SK-N-SH (cell line): ENCODE results near the gene PTPN22. TPM values are rescaled to one million over a fixed set of nuclear protein-coding genes. Genes with fewer than 3 reads are reported as not detected.

Source experiments
- CTCF ChIA-PET: fragments of 300-600, 350-600 bp; formaldehyde crosslinking; extraction: SDS; loops from one replicate; lab custom pipeline; 2021; lab: Yijun Ruan, JAX
- POLR2A ChIA-PET: fragments of 350-600 bp; sonication (Branson Sonifier 250); formaldehyde crosslinking; extraction: SDS; loops from one replicate; lab custom pipeline; 2020; ENCODE audit warnings: antibody characterized with exemption, inconsistent platforms; lab: Yijun Ruan, JAX
- DNase-seq: peaks from one replicate; pipeline ENCODE4 v3.0.0; 2012
- H2AFZ ChIP-seq: fragments of 200-600 bp; sonication (generic); 2 replicates; pipeline ENCODE4 v1.8.1; 2016; ENCODE audit warnings: antibody characterized with exemption, mild to moderate bottlenecking, low read depth
- H3F3A ChIP-seq: fragments of 200-600 bp; sonication (generic); replicated peaks from 2 replicates; pipeline ENCODE3; 2016; ENCODE audit warnings: antibody characterized with exemption, mild to moderate bottlenecking; ENCODE audit not compliant: insufficient read depth
- H3K27ac ChIP-seq, 2 experiments: fragments of 200-500 bp in 1 of 2; fragments of 200-600 bp in 1 of 2; sonication (Bioruptor generic) in 1 of 2; sonication (generic), shearing (Covaris generic) in 1 of 2; 2 replicates each; pipeline versions ENCODE4 v1.5.1 to v1.6.1; 2014 to 2016; ENCODE audit warnings: low read depth in 2 of 2, inconsistent platforms in 1 of 2, low read length in 1 of 2, mild to moderate bottlenecking in 1 of 2, mixed read lengths in 1 of 2
- H3K27me3 ChIP-seq: fragments of 200-600 bp; sonication (generic), shearing (Covaris generic); 2 replicates; pipeline ENCODE4 v1.6.1; 2016; ENCODE audit warnings: mixed run types; ENCODE audit not compliant: insufficient read depth
- H3K36me3 ChIP-seq, 2 experiments: fragments of 200-500 bp in 1 of 2; fragments of 200-600 bp in 1 of 2; sonication (Bioruptor generic) in 1 of 2; sonication (generic) in 1 of 2; replicated peaks in 1 of 2; 2 replicates each; pipeline versions ENCODE3 to v1.5.1; 2014 to 2016; ENCODE audit warnings: low read length in 1 of 2, mild to moderate bottlenecking in 1 of 2; ENCODE audit not compliant: insufficient read depth in 2 of 2, control insufficient read depth in 1 of 2
- H3K4me1 ChIP-seq, 2 experiments: fragments of 200-500 bp in 1 of 2; fragments of 200-600 bp in 1 of 2; sonication (Bioruptor generic) in 1 of 2; sonication (generic), shearing (Covaris generic) in 1 of 2; 2 replicates each; pipeline versions ENCODE4 v1.5.1 to v1.6.1; 2014 to 2016; ENCODE audit warnings: low read depth in 1 of 2, low read length in 1 of 2, mixed run types in 1 of 2; ENCODE audit not compliant: insufficient read depth in 2 of 2, control insufficient read depth in 1 of 2
- H3K4me2 ChIP-seq: fragments of 200-600 bp; sonication (generic), shearing (Covaris generic); 2 replicates; pipeline ENCODE4 v1.6.1; 2017; ENCODE audit warnings: mixed run types
- H3K4me3 ChIP-seq, 2 experiments: fragments of 200-500 bp in 1 of 2; fragments of 200-600 bp in 1 of 2; sonication (Bioruptor generic) in 1 of 2; sonication (generic), shearing (Covaris generic) in 1 of 2; 2 replicates each; pipeline versions ENCODE4 v1.5.1 to v1.8.1; 2014 to 2016; ENCODE audit warnings: low read depth in 2 of 2, inconsistent platforms in 1 of 2, low read length in 1 of 2, mild to moderate bottlenecking in 1 of 2, mixed read lengths in 1 of 2, moderate library complexity in 1 of 2
- H3K79me2 ChIP-seq: fragments of 200-600 bp; sonication (generic); 2 replicates; pipeline ENCODE4 v1.8.1; 2017; ENCODE audit warnings: mild to moderate bottlenecking; ENCODE audit not compliant: insufficient read depth
- H3K9ac ChIP-seq: fragments of 200-600 bp; sonication (generic); 2 replicates; pipeline ENCODE4 v1.6.1; 2017; ENCODE audit warnings: mixed run types
- H3K9me2 ChIP-seq: fragments of 200-600 bp; sonication (generic); 2 replicates; pipeline ENCODE4 v1.6.1; 2017; ENCODE audit warnings: mixed run types
- H3K9me3 ChIP-seq: fragments of 200-600 bp; sonication (generic); 2 replicates; pipeline ENCODE4 v1.6.1; 2017; ENCODE audit warnings: mixed run types, mild to moderate bottlenecking, moderate library complexity
- H4K20me1 ChIP-seq: fragments of 200-600 bp; sonication (generic); 2 replicates; pipeline ENCODE4 v1.6.1; 2017; ENCODE audit warnings: mild to moderate bottlenecking, mixed run types; ENCODE audit not compliant: insufficient read depth
- CHD2 ChIP-seq: fragments of 150-350 bp; IDR thresholded peaks from 2 replicates; pipeline ENCODE4 v1.6.1; 2018; ENCODE audit warnings: low read length; ENCODE audit not compliant: partially characterized antibody
- ELF1 ChIP-seq: IDR thresholded peaks from 2 replicates; pipeline ENCODE4 v1.4.0; 2012
- FOSL2 ChIP-seq: IDR thresholded peaks from 2 replicates; pipeline ENCODE4 v1.4.0; 2012; ENCODE audit warnings: low read depth, mild to moderate bottlenecking, moderate library complexity, borderline replicate concordance
- FOXJ3 ChIP-seq: sonication (generic); formaldehyde crosslinking; IDR thresholded peaks from 2 replicates; pipeline ENCODE4 v1.5.1; 2020; ENCODE audit warnings: mild to moderate bottlenecking, missing genetic modification reagents
- FOXM1 ChIP-seq: IDR thresholded peaks from 2 replicates; pipeline ENCODE4 v1.4.0; 2012; ENCODE audit warnings: low read depth, mild to moderate bottlenecking
- GABPA ChIP-seq: IDR thresholded peaks from 2 replicates; pipeline ENCODE4 v1.4.0; 2012; ENCODE audit warnings: low read depth, mild to moderate bottlenecking
- MAX ChIP-seq: IDR thresholded peaks from 2 replicates; pipeline ENCODE4 v1.4.0; 2012; ENCODE audit warnings: low read depth
- NFIC ChIP-seq: IDR thresholded peaks from 2 replicates; pipeline ENCODE4 v1.4.0; 2012; ENCODE audit warnings: borderline replicate concordance
- NRF1 ChIP-seq: IDR thresholded peaks from 2 replicates; pipeline ENCODE4 v1.6.1; 2012; ENCODE audit warnings: low read depth, mild to moderate bottlenecking, low read length
- POLR2AphosphoS5 ChIP-seq: IDR thresholded peaks from 2 replicates; pipeline ENCODE4 v1.6.1; 2012; ENCODE audit warnings: low read depth, low read length
- RFX5 ChIP-seq: IDR thresholded peaks from 2 replicates; pipeline ENCODE4 v1.6.1; 2012; ENCODE audit warnings: mild to moderate bottlenecking, improper control_type of control experiment, low read length
- SIN3A ChIP-seq: IDR thresholded peaks from 2 replicates; pipeline ENCODE4 v1.6.1; 2012; ENCODE audit warnings: low read depth, mild to moderate bottlenecking, low read length, moderate library complexity, borderline replicate concordance
- WGBS: methylation state at CpG from one replicate; pipeline ENCODE4 v1.1.6; 2017; ENCODE audit warnings: low lambda C conversion rate; 5-methylcytosine and 5-hydroxymethylcytosine counted together
- polyA plus RNA-seq, 3 experiments: library from polyadenylated mRNA; depleted of rRNA; stranded (reverse); fragments of >200 nt; gene quantifications; 2 replicates each; pipeline ENCODE4 v1.2.3, GENCODE V29; 2012
- TF ChIP-seq, protein P1 (sequence below): IDR thresholded peaks from 2 replicates; pipeline ENCODE4 v1.6.1; 2012; ENCODE audit warnings: mild to moderate bottlenecking, low read depth, low read length, moderate library complexity
- TF ChIP-seq, protein P2 (sequence below): IDR thresholded peaks from 2 replicates; pipeline ENCODE4 v1.4.0; 2012; ENCODE audit warnings: low read depth, borderline replicate concordance

Gene PTPN22
- polyA plus RNA-seq, 1 of the 3 experiments (the other 2 are of a cell fraction), result 0.12 TPM

DNA sequence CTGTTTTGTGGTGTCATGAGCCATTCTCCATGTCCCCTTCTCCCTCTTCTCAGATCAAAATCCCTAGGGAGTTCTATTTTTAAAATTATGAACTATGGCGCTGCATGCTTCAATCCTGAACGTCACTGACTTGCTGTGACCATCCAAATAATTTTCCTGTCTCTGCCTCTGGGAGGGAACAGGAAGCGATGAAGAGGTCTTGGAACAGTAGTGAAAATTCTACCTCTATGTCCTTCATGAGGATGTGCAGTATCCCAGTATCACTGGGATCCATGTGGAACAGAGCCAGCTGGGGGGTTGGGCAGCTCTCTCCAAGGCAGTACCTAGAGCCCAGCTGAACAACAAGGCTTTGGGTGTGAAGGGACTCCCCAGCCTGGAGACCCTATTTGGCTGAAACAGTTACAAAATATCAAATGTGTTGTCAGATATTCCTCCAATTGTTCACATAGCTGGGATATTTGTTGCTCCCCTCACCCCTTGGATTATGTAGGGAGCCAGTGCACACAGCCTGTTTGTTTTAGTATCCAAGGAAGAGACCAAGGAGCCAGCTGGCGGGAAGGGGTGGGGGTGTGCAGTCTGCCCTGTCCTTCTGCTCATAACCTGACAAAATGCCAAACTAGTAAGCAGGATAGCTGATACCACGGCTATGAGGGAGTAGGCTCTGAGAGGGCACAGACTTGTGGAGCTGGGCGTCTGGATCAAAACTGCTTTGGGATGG, 41.2 kb upstream of the PTPN22 start:
- Histone ChIP-seq H3K79me2 (no peaks in the 10 kb centered on the region), H3K36me3 (peaks cover 14 to 28% of the 10 kb centered on the region in 2 experiments), H3K9ac (no peak overlapping the region), H2AFZ (no peak overlapping the region), H3K27me3 (no peaks in the 10 kb centered on the region), H4K20me1 (no peaks in the 10 kb centered on the region), H3K9me2 (no peaks in the 10 kb centered on the region), H3K4me2 (no peak overlapping the region), H3K9me3 (no peaks in the 10 kb centered on the region), H3K4me1 (no peaks in the 10 kb centered on the region), H3K27ac (no peak overlapping the region; a peak in 1 of 4 replicates), H3F3A (peaks cover 4% of the 10 kb centered on the region), H3K4me3 (no peak overlapping the region)
- no peak for TF ChIP-seq NFIC
- no peak for TF ChIP-seq FOXM1
- TF ChIP-seq, protein P1, sequence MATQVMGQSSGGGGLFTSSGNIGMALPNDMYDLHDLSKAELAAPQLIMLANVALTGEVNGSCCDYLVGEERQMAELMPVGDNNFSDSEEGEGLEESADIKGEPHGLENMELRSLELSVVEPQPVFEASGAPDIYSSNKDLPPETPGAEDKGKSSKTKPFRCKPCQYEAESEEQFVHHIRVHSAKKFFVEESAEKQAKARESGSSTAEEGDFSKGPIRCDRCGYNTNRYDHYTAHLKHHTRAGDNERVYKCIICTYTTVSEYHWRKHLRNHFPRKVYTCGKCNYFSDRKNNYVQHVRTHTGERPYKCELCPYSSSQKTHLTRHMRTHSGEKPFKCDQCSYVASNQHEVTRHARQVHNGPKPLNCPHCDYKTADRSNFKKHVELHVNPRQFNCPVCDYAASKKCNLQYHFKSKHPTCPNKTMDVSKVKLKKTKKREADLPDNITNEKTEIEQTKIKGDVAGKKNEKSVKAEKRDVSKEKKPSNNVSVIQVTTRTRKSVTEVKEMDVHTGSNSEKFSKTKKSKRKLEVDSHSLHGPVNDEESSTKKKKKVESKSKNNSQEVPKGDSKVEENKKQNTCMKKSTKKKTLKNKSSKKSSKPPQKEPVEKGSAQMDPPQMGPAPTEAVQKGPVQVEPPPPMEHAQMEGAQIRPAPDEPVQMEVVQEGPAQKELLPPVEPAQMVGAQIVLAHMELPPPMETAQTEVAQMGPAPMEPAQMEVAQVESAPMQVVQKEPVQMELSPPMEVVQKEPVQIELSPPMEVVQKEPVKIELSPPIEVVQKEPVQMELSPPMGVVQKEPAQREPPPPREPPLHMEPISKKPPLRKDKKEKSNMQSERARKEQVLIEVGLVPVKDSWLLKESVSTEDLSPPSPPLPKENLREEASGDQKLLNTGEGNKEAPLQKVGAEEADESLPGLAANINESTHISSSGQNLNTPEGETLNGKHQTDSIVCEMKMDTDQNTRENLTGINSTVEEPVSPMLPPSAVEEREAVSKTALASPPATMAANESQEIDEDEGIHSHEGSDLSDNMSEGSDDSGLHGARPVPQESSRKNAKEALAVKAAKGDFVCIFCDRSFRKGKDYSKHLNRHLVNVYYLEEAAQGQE, result no peak
- no peak for TF ChIP-seq MAX
- TF ChIP-seq, protein P2, sequence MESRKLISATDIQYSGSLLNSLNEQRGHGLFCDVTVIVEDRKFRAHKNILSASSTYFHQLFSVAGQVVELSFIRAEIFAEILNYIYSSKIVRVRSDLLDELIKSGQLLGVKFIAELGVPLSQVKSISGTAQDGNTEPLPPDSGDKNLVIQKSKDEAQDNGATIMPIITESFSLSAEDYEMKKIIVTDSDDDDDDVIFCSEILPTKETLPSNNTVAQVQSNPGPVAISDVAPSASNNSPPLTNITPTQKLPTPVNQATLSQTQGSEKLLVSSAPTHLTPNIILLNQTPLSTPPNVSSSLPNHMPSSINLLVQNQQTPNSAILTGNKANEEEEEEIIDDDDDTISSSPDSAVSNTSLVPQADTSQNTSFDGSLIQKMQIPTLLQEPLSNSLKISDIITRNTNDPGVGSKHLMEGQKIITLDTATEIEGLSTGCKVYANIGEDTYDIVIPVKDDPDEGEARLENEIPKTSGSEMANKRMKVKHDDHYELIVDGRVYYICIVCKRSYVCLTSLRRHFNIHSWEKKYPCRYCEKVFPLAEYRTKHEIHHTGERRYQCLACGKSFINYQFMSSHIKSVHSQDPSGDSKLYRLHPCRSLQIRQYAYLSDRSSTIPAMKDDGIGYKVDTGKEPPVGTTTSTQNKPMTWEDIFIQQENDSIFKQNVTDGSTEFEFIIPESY, result no peak
- TF ChIP-seq SIN3A, result no peak
- TF ChIP-seq FOSL2, result no peak
- TF ChIP-seq FOXJ3 (CRISPR knock-in tag), result no peak
- TF ChIP-seq POLR2AphosphoS5, result no peak
- no peak for TF ChIP-seq GABPA
- no peak for TF ChIP-seq RFX5
- TF ChIP-seq ELF1, result no peak
- TF ChIP-seq NRF1, result no peak
- no peak for TF ChIP-seq CHD2
- WGBS, result 88% methylated on average over 6 of the region's 6 CpGs
- CTCF ChIA-PET, result interaction anchor here (0.6 to 1.3 kb wide), 2 partner anchors 17 to 64 kb away, joined by 3 read pairs; no protein-coding TSS in a partner anchor
- no peak for DNase-seq
- POLR2A ChIA-PET, result no interaction called here
